ENCODE results near the gene SLC2A3. TPM values are rescaled to one million over a fixed set of nuclear protein-coding genes. Genes with fewer than 3 reads are reported as not detected.
"Not testable (repeated sequence)": the region's sequence is repeated elsewhere in the genome, so short reads cannot be mapped to it uniquely, and the experiment has no call there.

The SLC2A3 gene
- total RNA-seq, 1 donor from 2014 or later: 34.1 TPM

GRCh38 chr12:7951671-7952070 is 15.7 kb upstream of the SLC2A3 start:
- no peak for DNase-seq (ENCODE audit: low read depth in 2 of 2)

- DNase-seq (ENCODE audit: low read depth in 2 of 2): not testable (repeated sequence)
Measured at GRCh38 chr12:7950230-7950943, 14.4 kb upstream of the SLC2A3 start.

- peak in 1 of 2 donors; percentile 34 for DNase-seq (ENCODE audit: low read depth in 2 of 2)
Measured at GRCh38 chr12:7948589-7949260, 12.7 kb upstream of the SLC2A3 start.

GRCh38 chr12:7947011-7947410 is 11.0 kb upstream of the SLC2A3 start:
- DNase-seq (ENCODE audit: low read depth in 2 of 2): no peak

GRCh38 chr12:7944760-7945159 is 8.8 kb upstream of the SLC2A3 start:
- not testable (repeated sequence) for DNase-seq (ENCODE audit: low read depth in 2 of 2)

GRCh38 chr12:7940906-7941305 is 4.9 kb upstream of the SLC2A3 start:
- no peak for DNase-seq (ENCODE audit: low read depth in 2 of 2)

- DNase-seq (ENCODE audit: low read depth in 2 of 2): peak; percentile 59 to 64
Measured at GRCh38 chr12:7937833-7938506, 2.0 kb upstream of the SLC2A3 start.

GRCh38 chr12:7934889-7935492 is 996 bp downstream of the SLC2A3 start:
- no peak for DNase-seq (ENCODE audit: low read depth in 2 of 2)

GRCh38 chr12:7934091-7934888 is 1.7 kb downstream of the SLC2A3 start:
- peak in 1 of 2 donors; percentile 16 for DNase-seq (ENCODE audit: low read depth in 2 of 2)

- peak; percentile 92 to 94 for DNase-seq (ENCODE audit: low read depth in 2 of 2)
Measured at GRCh38 chr12:7933255-7933726, 2.7 kb downstream of the SLC2A3 start.

- not testable (repeated sequence) for DNase-seq (ENCODE audit: low read depth in 2 of 2)
Measured at GRCh38 chr12:7932599-7933240, 3.3 kb downstream of the SLC2A3 start.

GRCh38 chr12:7929083-7929792 is 6.7 kb downstream of the SLC2A3 start:
- peak in 1 of 2 donors; percentile 16 for DNase-seq (ENCODE audit: low read depth in 2 of 2)

GRCh38 chr12:7927470-7927869 is 8.5 kb downstream of the SLC2A3 start:
- DNase-seq (ENCODE audit: low read depth in 2 of 2): no peak

GRCh38 chr12:7926068-7926666 is 9.8 kb downstream of the SLC2A3 start:
- not testable (repeated sequence) for DNase-seq (ENCODE audit: low read depth in 2 of 2)

GRCh38 chr12:7923241-7924236 is 12.4 kb downstream of the SLC2A3 start:
- no peak for DNase-seq (ENCODE audit: low read depth in 2 of 2)

- not testable (repeated sequence) for DNase-seq (ENCODE audit: low read depth in 2 of 2)
Measured at GRCh38 chr12:7921181-7921580, 14.8 kb downstream of the SLC2A3 start.

- DNase-seq (ENCODE audit: low read depth in 2 of 2): not testable (repeated sequence)
Measured at GRCh38 chr12:7918268-7918590, 17.8 kb downstream of the SLC2A3 start.

All from dermis microvascular lymphatic vessel endothelial cell (primary cell).